ENCODE measurements around the gene SLC2A6.

GRCh38 chr9:133512253-133513213 is 33.6 kb upstream of the SLC2A6 start:
- no peak for TF ChIP-seq EP300 (IDR thresholded peaks at IDR 0.05; ENCODE audit: borderline replicate concordance in 1 of 2, low read depth in 2 of 2, low read length in 2 of 2)
- no peak for TF ChIP-seq YY1 (IDR thresholded peaks at IDR 0.05; ENCODE audit: low read depth, low read length)
- no peak for TF ChIP-seq RBBP5 (IDR thresholded peaks at IDR 0.05; ENCODE audit: borderline replicate concordance, low read depth, low read length)
- no peak for TF ChIP-seq POLR2A (IDR thresholded peaks at IDR 0.05; ENCODE audit: control extremely low read depth in 1 of 2, low read depth in 2 of 2, low read length in 2 of 2)
- no peak for TF ChIP-seq SP1 (IDR thresholded peaks at IDR 0.05; ENCODE audit: low read depth, low read length)
- no peak for TF ChIP-seq ATF2 (IDR thresholded peaks at IDR 0.05; ENCODE audit: low read length)
- TF ChIP-seq CTCF (IDR thresholded peaks at IDR 0.05; ENCODE audit: control extremely low read depth in 1 of 3, insufficient read depth in 1 of 3, low read depth in 1 of 3, low read length in 3 of 3), result peak in 1 of 3 experiments; percentile 11; a peak in 1 of 4 replicates
- no peak for TF ChIP-seq BRCA1 (IDR thresholded peaks at IDR 0.05; ENCODE audit: low read depth, low read length)
- no peak for TF ChIP-seq EZH2 (IDR thresholded peaks at IDR 0.05; ENCODE audit: low read depth, low read length, severe bottlenecking)
- no peak for TF ChIP-seq ZNF274 (IDR thresholded peaks at IDR 0.05; ENCODE audit: borderline replicate concordance, extremely low read depth, low read length)
- no peak for TF ChIP-seq GTF2F1 (IDR thresholded peaks at IDR 0.05; ENCODE audit: borderline replicate concordance, low read depth, low read length)
